Non-pigmented ciliary epithelial cell (primary cell): ENCODE measurements around the gene PTPRCAP.

Experiments
- DNase-seq: peaks from one replicate; pipeline ENCODE4 v3.0.0-alpha.2; 2010; ENCODE audit warnings: low read depth

PTPRCAP gene

GRCh38 chr11:67395555-67396258, 41.8 kb downstream of the PTPRCAP start:
- no peak for DNase-seq

- no peak for DNase-seq
These were observed 43.5 kb downstream of the PTPRCAP start for GRCh38 chr11:67393990-67394389.

- DNase-seq = no peak
These were observed 44.0 kb downstream of the PTPRCAP start for GRCh38 chr11:67393437-67393836.

DNA sequence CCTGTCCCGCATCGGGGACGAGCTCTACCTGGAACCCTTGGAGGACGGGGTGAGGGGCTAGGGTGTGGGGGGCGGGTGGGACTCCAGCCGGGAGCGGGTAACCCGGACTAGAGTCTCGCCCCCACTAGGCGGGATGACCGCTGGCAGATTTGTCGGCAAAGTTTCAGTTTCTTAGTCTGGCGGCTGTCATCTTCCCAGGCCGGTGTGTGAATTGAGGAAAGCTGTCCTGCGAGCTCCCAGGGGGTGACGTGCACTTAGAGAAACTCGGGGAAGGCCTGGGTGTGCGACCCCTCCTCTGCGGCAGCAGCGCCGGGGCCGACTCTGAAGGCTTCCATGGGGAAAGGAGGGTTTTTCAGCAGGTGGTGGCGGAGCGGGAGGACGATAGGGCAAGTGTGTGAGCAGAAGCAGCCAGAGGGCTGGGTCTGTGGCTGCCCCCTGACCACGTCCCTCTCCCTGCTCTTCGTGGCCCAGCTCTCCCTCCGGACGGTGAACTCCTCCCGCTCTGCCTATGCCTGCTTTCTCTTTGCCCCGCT, 45.2 kb downstream of the PTPRCAP start:
- DNase-seq = no peak

DNA sequence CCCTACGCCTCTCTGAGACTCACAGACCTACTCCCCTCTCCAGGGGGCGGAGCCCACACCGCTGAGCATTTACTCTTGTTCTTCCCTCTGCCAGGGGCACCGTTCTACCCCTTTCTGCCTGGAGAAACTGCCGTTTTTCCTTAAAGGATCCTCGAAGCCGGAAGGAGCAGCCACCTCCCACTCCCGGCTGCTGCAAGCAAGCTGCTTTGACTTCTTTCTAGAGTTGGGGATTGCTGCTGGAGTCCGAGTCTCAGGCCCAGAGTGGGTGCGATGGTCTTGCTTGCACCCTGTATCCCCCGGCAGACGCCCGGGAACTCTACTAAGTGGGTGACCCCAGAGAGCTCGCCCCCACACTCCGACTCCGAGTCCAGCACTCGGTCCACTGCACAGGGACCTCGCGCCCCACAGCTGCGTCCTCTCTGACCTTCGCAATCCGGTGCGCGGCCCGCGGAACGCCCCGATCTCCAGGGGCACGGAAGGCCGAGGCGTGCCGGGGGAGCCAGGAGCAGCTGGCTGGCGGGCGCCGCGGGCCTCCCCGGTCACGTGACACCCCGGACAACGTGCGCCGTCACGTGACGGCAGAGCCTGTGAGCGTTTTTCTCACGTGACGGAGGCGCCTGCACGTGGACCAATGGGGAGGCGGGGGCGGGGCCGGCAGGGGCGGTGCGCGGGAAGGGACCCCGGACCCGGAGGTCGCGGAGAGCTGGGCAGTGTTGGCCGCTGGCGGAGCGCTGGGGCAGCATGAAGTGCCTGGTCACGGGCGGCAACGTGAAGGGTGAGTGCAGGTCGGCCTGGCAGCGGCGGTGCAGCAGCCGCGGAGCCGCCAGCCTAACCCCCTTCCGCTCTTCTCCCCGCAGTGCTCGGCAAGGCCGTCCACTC, 45.9 kb downstream of the PTPRCAP start, which contains the start of gene RAD9A:
Gene RAD9A (plus strand): TSS at position 683 of the 879 bp plus-strand sequence. CDS start 59 bp downstream, at position 742.
- DNase-seq = peak; percentile 46

GRCh38 chr11:67390947-67391303, 46.6 kb downstream of the PTPRCAP start:
- no peak for DNase-seq

GRCh38 chr11:67389477-67389876, 48.0 kb downstream of the PTPRCAP start:
- no peak for DNase-seq

DNA sequence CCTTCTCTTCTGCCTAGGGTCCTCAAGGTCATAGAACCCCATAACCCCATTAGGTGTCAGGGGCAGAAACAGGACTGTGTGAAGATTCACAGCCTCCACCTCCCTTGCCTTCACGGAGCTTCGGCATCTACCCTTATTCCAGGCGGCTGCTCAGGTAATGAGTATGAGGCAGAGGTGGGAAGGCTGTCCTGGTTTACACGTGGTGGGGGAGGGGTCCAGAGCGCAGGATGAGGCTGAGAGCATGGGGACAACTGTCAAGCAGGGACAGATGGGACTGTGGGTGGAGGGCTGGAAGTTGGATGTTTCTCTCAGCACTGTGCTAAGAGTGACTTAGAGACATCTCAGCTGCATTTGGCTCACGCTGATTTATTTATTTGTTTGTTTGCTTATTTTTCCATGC, 50.0 kb downstream of the PTPRCAP start:
- no peak for DNase-seq

DNA sequence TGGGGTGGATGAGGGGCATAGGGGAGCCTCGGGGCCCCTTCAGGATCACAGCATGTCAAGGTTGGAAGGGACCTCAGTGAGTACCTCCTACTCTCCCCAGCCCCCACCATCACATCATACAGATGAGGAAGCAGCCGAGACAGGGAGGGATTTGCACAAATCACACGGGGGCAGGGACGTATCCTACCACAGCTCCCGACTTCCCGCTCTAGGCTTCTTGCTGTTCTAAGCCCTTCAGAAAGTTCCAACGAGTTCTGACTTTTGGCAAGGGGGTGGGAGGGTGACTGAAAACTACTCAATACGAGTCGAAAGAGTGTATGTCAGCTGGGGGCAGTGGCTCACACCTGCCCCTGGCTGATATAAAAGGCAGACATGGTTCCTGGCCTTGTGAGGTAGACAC, 50.4 kb downstream of the PTPRCAP start:
- no peak for DNase-seq
